K562 (cell line): ENCODE measurements around the gene TSPOAP1. TPM values are rescaled to one million over a fixed set of nuclear protein-coding genes. Genes with fewer than 3 reads are reported as not detected.

Experiments
- ATAC-seq: fragments of 200-7000 bp; cut with Tn5 transposase; 3 replicates; pipeline ENCODE4 v1.9.1; 2020; ENCODE audit warnings: moderate library complexity
- BruUV-seq: library from RNA; stranded (reverse); fragments of 400-500 nt; replicated peaks from 2 replicates; lab custom pipeline; 2021; lab: Mats Ljungman, UMichigan
- CTCF ChIA-PET: fragments of 300-600 bp; formaldehyde crosslinking; extraction: SDS; loops from one replicate; lab custom pipeline; 2021; ENCODE audit warnings: low intra/inter-chr PET ratio; lab: Yijun Ruan, JAX
- POLR2A ChIA-PET: fragments of 300-600, 350-650 bp; sonication (Branson Sonifier 250); formaldehyde crosslinking; extraction: SDS; loops from one replicate; lab custom pipeline; 2021; ENCODE audit warnings: antibody characterized with exemption, inconsistent platforms; lab: Yijun Ruan, JAX
- DNase-seq, 4 experiments: peaks; one replicate each; pipeline versions ENCODE4 v3.0.0 to v3.0.0-alpha.2; 2011 to 2018; ENCODE audit warnings: low spot score in 3 of 4, mixed read lengths in 3 of 4; ENCODE audit errors: extremely low read depth in 1 of 4
- FAIRE-seq: peaks from 2 replicates; lab custom pipeline; 2011; peaks lifted over from hg19 to GRCh38; lab: Jason Lieb, UNC
- H2AFZ ChIP-seq: 2 replicates; pipeline ENCODE4 v1.6.0; 2011; ENCODE audit warnings: low read depth, low read length, control low read depth, inconsistent platforms
- H3K27ac ChIP-seq: fragments of 200-600 bp; 3 replicates; pipeline ENCODE4 v1.8.0; 2011; ENCODE audit warnings: low read depth, mild to moderate bottlenecking, control low read depth, inconsistent platforms, low read length, moderate library complexity, mixed read lengths; ENCODE audit errors: extremely low read depth
- H3K27me3 ChIP-seq, 2 experiments: fragments of 300-600 bp in 1 of 2; 2 replicates in 1 of 2; 3 replicates in 1 of 2; pipeline versions ENCODE4 v1.6.0 to v1.8.0; 2011; ENCODE audit warnings: inconsistent platforms in 2 of 2, low read length in 2 of 2, mild to moderate bottlenecking in 1 of 2, mixed read lengths in 1 of 2, moderate library complexity in 1 of 2; ENCODE audit not compliant: control insufficient read depth in 2 of 2, insufficient read depth in 2 of 2
- H3K36me3 ChIP-seq: fragments of 300-600 bp; 3 replicates; pipeline ENCODE4 v1.8.0; 2011; ENCODE audit warnings: mild to moderate bottlenecking, low read length, inconsistent platforms; ENCODE audit not compliant: control insufficient read depth, insufficient read depth
- H3K4me1 ChIP-seq, 2 experiments: fragments of 200-600 bp in 1 of 2; replicated peaks in 1 of 2; 2 replicates in 1 of 2; 3 replicates in 1 of 2; pipeline versions ENCODE4 v1.5.1 to v1.8.0; 2011; ENCODE audit warnings: inconsistent platforms in 2 of 2, low read length in 2 of 2, mild to moderate bottlenecking in 1 of 2, mixed read lengths in 1 of 2, moderate library complexity in 1 of 2; ENCODE audit not compliant: control insufficient read depth in 2 of 2, insufficient read depth in 2 of 2
- H3K4me2 ChIP-seq: 2 replicates; pipeline ENCODE4 v1.6.1; 2011; ENCODE audit warnings: low read length, control low read depth, inconsistent platforms, mixed read lengths; ENCODE audit not compliant: insufficient read depth
- H3K4me3 ChIP-seq: fragments of 200-600 bp; sonication (generic), shearing (Covaris generic); 2 replicates; pipeline ENCODE4 v1.5.1; 2016; ENCODE audit warnings: control low read depth, inconsistent platforms
- H3K79me2 ChIP-seq: fragments of 200-600 bp; 3 replicates; pipeline ENCODE4 v1.8.0; 2011; ENCODE audit warnings: low read length, inconsistent platforms; ENCODE audit not compliant: control insufficient read depth, insufficient read depth
- H3K9ac ChIP-seq, 2 experiments: 2 replicates each; pipeline versions ENCODE4 v1.6.0 to v1.6.1; 2011; ENCODE audit warnings: low read depth in 2 of 2, low read length in 2 of 2, control low read depth in 1 of 2, inconsistent platforms in 1 of 2, mild to moderate bottlenecking in 1 of 2, mixed read lengths in 1 of 2; ENCODE audit not compliant: insufficient read depth in 1 of 2
- H3K9me1 ChIP-seq: one replicate; pipeline ENCODE4 v1.6.0; 2011; ENCODE audit warnings: inconsistent platforms, mild to moderate bottlenecking, low read length, moderate library complexity; ENCODE audit not compliant: control insufficient read depth, insufficient read depth
- H3K9me3 ChIP-seq: replicated peaks from 2 replicates; pipeline ENCODE4 v1.5.1; 2011; ENCODE audit warnings: low read depth, low read length, inconsistent platforms; ENCODE audit not compliant: control insufficient read depth, insufficient read depth
- H4K20me1 ChIP-seq: replicated peaks from 2 replicates; pipeline ENCODE4 v1.6.1; 2011; ENCODE audit warnings: low read length, inconsistent platforms, mixed read lengths; ENCODE audit not compliant: control insufficient read depth, insufficient read depth
- E2F6 ChIP-seq, 2 experiments: IDR thresholded peaks; 2 replicates each; pipeline ENCODE4 v1.6.1; 2011; ENCODE audit warnings: borderline replicate concordance in 1 of 2, control low read depth in 1 of 2, low read depth in 1 of 2, low read length in 1 of 2, mild to moderate bottlenecking in 1 of 2, mixed read lengths in 1 of 2, moderate library complexity in 1 of 2; ENCODE audit not compliant: insufficient read depth in 1 of 2, insufficient read length in 1 of 2, poor library complexity in 1 of 2, severe bottlenecking in 1 of 2; ENCODE audit errors: extremely low read depth in 1 of 2
- FOXK2 ChIP-seq, 2 experiments: fragments of 450-650 bp; IDR thresholded peaks in 1 of 2; conservative IDR thresholded peaks in 1 of 2; 2 replicates each; pipeline ENCODE4 v1.6.1; 2016; ENCODE audit warnings: low read depth in 2 of 2, mild to moderate bottlenecking in 1 of 2
- MNT ChIP-seq, 2 experiments: fragments of 450-650 bp; conservative IDR thresholded peaks; 2 replicates each; pipeline ENCODE4 v1.6.1; 2017; ENCODE audit warnings: mild to moderate bottlenecking in 2 of 2, moderate library complexity in 2 of 2
- NR1H2 ChIP-seq: sonication (generic); formaldehyde crosslinking; IDR thresholded peaks from 2 replicates; pipeline ENCODE4 v1.4.0; 2020; ENCODE audit warnings: mild to moderate bottlenecking, missing genetic modification reagents
- PKNOX1 ChIP-seq: fragments of 450-650 bp; IDR thresholded peaks from 2 replicates; pipeline ENCODE4 v1.6.1; 2016
- POLR2G ChIP-seq: fragments of 200-400 bp; formaldehyde crosslinking; IDR thresholded peaks from 2 replicates; pipeline ENCODE4 v1.6.1; 2017; ENCODE audit warnings: low read depth, mild to moderate bottlenecking, antibody characterized with exemption, low read length, moderate library complexity
- SP2 ChIP-seq: IDR thresholded peaks from 2 replicates; pipeline ENCODE4 v1.6.1; 2011; ENCODE audit warnings: mild to moderate bottlenecking, low read depth, low read length, moderate library complexity; ENCODE audit not compliant: poor library complexity, severe bottlenecking; ENCODE audit errors: extremely low read depth
- TBL1XR1 ChIP-seq, 2 experiments: IDR thresholded peaks; 2 replicates each; pipeline ENCODE4 v1.6.1; 2012; ENCODE audit warnings: improper control_type of control experiment in 2 of 2, low read length in 2 of 2, mild to moderate bottlenecking in 1 of 2
- YY1 ChIP-seq, 3 experiments: IDR thresholded peaks; 2 replicates each; pipeline ENCODE4 v1.6.1; 2011; ENCODE audit warnings: low read length in 2 of 3, mild to moderate bottlenecking in 2 of 3, moderate library complexity in 2 of 3, borderline replicate concordance in 1 of 3, control low read depth in 1 of 3, low read depth in 1 of 3; ENCODE audit not compliant: insufficient read depth in 3 of 3, insufficient replicate concordance in 2 of 3, control insufficient read depth in 1 of 3, insufficient read length in 1 of 3; ENCODE audit errors: extremely low read depth in 1 of 3
- ZNF197 ChIP-seq: fragments of 200-800 bp; sonication (Bioruptor generic); IDR thresholded peaks from 2 replicates; pipeline ENCODE4 v1.6.1; 2016; ENCODE audit warnings: low read depth, missing genetic modification characterization, missing compliant biosample characterization
- WGBS: fragments of 100-300 bp; shearing (Covaris generic); methylation state at CpG from one replicate; pipeline ENCODE4 v1.1.6; 2016; ENCODE audit warnings: low coverage, mixed read lengths; ENCODE audit not compliant: insufficient coverage; ENCODE audit errors: missing lambda C conversion rate; 5-methylcytosine and 5-hydroxymethylcytosine counted together
- in situ Hi-C: fragments of 300-500 bp; cut with MboI; formaldehyde crosslinking; loops from 4 replicates; pipeline ENCODE4 v1.15.0; 2018; ENCODE audit warnings: inconsistent platforms, mixed read lengths
- intact Hi-C: fragments of 100-400 bp; cut with micrococcal nuclease; formaldehyde crosslinking; loops from 2 replicates; pipeline ENCODE4 v1.14.2; 2022
- polyA plus RNA-seq, 8 experiments: library from polyadenylated mRNA; depleted of rRNA in 4 of 8; stranded (reverse) in 5 of 8; unstranded in 3 of 8; fragments of >200 nt; fragmentation: Nextera tagmentation in 2 of 8; fragmentation: Illumina TruSeq in 1 of 8; extraction: Ambion mirVana in 2 of 8; extraction: Trizol in 1 of 8; gene quantifications; 2 replicates each; pipeline versions ENCODE4 v1.2.1 to v1.2.3, GENCODE V29; 2011 to 2014; ENCODE audit warnings: inconsistent platforms in 1 of 8, missing spikeins in 1 of 8
- total RNA-seq, 7 experiments: library from RNA; depleted of rRNA in 6 of 7; stranded (reverse); fragments of >200 nt in 6 of 7; fragmentation: Illumina TruSeq in 2 of 7; extraction: Trizol in 2 of 7; gene quantifications; 2 replicates each; pipeline versions ENCODE4 v1.2.1 to v1.2.3, GENCODE V29; 2011 to 2021; ENCODE audit warnings: low replicate concordance in 1 of 7
- TF ChIP-seq, protein P1 (sequence below): fragments of 450-650 bp; IDR thresholded peaks from 2 replicates; pipeline ENCODE4 v1.6.1; 2017; ENCODE audit warnings: antibody characterized with exemption, mild to moderate bottlenecking

The TSPOAP1 gene
- total and polyA plus RNA-seq, 9 of the 15 experiments (the other 6 are each of a cell fraction or from before 2014, with no cell fraction given): 0.87 to 3.9 (median 1.8) TPM; not detected in 2

DNA sequence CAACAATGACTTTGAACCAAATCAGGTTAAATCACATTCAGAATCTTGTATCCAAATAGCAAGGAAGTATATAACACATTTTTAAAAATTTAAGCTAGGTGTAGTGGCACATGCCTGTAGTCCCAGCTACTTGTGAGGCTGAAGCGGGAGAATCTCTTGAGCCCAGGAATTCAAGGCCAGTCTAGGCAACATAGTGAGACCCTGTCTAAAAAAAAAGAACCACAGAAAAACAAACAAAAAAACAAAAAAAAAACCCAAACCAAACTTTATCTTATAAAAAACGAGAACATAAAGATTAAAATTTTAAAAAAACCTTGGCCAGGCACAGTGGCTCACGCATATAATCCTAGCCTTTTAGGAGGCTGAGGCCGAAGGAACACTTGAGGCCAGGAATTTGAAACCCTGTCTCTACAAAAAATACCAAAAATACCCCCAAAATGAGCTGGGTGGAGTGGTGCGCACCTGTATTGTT is 11.8 kb upstream of the TSPOAP1 start:
- intact Hi-C loops (no loop called here), in situ Hi-C loops (no loop called here)
- POLR2A ChIA-PET: interaction anchor here (0.8 to 10.4 kb wide), 6 partner anchors 9 to 77 kb away, joined by 3 to 257 read pairs (median 4); partner anchors contain the start of genes RNF43 and SUPT4H1
- no peaks in the 10 kb centered on the region for H3K9me3 ChIP-seq
- no peak for ATAC-seq
- H3K27me3 ChIP-seq: no peaks in the 10 kb centered on the region
- H3K9ac ChIP-seq: peak overlapping the region; percentile 96 to 100
- H3K4me1 ChIP-seq: peaks cover 41 to 46% of the 10 kb centered on the region in 2 experiments
- no TSS peak for BruUV-seq
- WGBS: 68% methylated on average over 5 of the region's 5 CpGs
- peak overlapping the region; percentile 91 for H3K4me3 ChIP-seq
- peak overlapping the region; percentile 99 for H3K27ac ChIP-seq
- no peaks in the 10 kb centered on the region; the same call in 1 of the 2 replicates for H4K20me1 ChIP-seq
- no peak for FAIRE-seq
- peak overlapping the region; percentile 90 for H3K4me2 ChIP-seq
- CTCF ChIA-PET: no interaction called here
- no peak for DNase-seq
- no peaks in the 10 kb centered on the region for H3K9me1 ChIP-seq
- peaks cover 65% of the 10 kb centered on the region for H3K79me2 ChIP-seq
- H2AFZ ChIP-seq: peak overlapping the region; percentile 41
- H3K36me3 ChIP-seq: peaks cover 34% of the 10 kb centered on the region; the same call in 2 of the 3 replicates
- no peak for TF ChIP-seq FOXK2 (conservative IDR thresholded peaks at IDR 0.05 in 1 of 2, IDR thresholded peaks at IDR 0.05 in 1 of 2; ENCODE audit: low read depth in 2 of 2)
- TF ChIP-seq MNT (conservative IDR thresholded peaks at IDR 0.05): no peak
- TF ChIP-seq E2F6 (IDR thresholded peaks at IDR 0.05; ENCODE audit: borderline replicate concordance in 1 of 2, extremely low read depth in 1 of 2, insufficient read depth in 1 of 2, insufficient read length in 1 of 2, low read depth in 1 of 2, low read length in 1 of 2, poor library complexity in 1 of 2, severe bottlenecking in 1 of 2): peak in 1 of 2 experiments; percentile 56
- TF ChIP-seq, protein P1, sequence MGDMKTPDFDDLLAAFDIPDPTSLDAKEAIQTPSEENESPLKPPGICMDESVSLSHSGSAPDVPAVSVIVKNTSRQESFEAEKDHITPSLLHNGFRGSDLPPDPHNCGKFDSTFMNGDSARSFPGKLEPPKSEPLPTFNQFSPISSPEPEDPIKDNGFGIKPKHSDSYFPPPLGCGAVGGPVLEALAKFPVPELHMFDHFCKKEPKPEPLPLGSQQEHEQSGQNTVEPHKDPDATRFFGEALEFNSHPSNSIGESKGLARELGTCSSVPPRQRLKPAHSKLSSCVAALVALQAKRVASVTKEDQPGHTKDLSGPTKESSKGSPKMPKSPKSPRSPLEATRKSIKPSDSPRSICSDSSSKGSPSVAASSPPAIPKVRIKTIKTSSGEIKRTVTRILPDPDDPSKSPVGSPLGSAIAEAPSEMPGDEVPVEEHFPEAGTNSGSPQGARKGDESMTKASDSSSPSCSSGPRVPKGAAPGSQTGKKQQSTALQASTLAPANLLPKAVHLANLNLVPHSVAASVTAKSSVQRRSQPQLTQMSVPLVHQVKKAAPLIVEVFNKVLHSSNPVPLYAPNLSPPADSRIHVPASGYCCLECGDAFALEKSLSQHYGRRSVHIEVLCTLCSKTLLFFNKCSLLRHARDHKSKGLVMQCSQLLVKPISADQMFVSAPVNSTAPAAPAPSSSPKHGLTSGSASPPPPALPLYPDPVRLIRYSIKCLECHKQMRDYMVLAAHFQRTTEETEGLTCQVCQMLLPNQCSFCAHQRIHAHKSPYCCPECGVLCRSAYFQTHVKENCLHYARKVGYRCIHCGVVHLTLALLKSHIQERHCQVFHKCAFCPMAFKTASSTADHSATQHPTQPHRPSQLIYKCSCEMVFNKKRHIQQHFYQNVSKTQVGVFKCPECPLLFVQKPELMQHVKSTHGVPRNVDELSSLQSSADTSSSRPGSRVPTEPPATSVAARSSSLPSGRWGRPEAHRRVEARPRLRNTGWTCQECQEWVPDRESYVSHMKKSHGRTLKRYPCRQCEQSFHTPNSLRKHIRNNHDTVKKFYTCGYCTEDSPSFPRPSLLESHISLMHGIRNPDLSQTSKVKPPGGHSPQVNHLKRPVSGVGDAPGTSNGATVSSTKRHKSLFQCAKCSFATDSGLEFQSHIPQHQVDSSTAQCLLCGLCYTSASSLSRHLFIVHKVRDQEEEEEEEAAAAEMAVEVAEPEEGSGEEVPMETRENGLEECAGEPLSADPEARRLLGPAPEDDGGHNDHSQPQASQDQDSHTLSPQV: no peak
- no peak for TF ChIP-seq POLR2G
- 0 out of 2 replicates have a peak, but pooled peaks have one; percentile 4 for TF ChIP-seq ZNF197 (CRISPR knock-in tag)
- no peak for TF ChIP-seq TBL1XR1 (IDR thresholded peaks at IDR 0.05; ENCODE audit: low read length in 2 of 2)
- no peak for TF ChIP-seq YY1 (IDR thresholded peaks at IDR 0.05; ENCODE audit: borderline replicate concordance in 1 of 3, control insufficient read depth in 1 of 3, extremely low read depth in 1 of 3, insufficient read depth in 3 of 3, insufficient read length in 1 of 3, insufficient replicate concordance in 2 of 3, low read depth in 1 of 3, low read length in 2 of 3)
- TF ChIP-seq PKNOX1: no peak
- TF ChIP-seq SP2: no peak
- no peak for TF ChIP-seq NR1H2
